Astrocyte (in vitro differentiated cells and primary cell): ENCODE results near the gene ZNRF1. TPM values are rescaled to one million over a fixed set of nuclear protein-coding genes. Genes with fewer than 3 reads are reported as not detected.

Source experiments
- DNase-seq: peaks from one replicate; pipeline ENCODE4 v3.0.0-alpha.2; 2010; ENCODE audit warnings: low read depth
- FAIRE-seq: peaks from 2 replicates; lab custom pipeline; 2011; peaks lifted over from hg19 to GRCh38; lab: Jason Lieb, UNC
- H2AFZ ChIP-seq: 2 replicates; pipeline ENCODE4 v1.6.0; 2012; ENCODE audit warnings: low read depth, low read length, inconsistent platforms
- H3K27ac ChIP-seq: 2 replicates; pipeline ENCODE4 v1.5.1; 2011; ENCODE audit warnings: low read depth, low read length, inconsistent platforms
- H3K27me3 ChIP-seq: 2 replicates; pipeline ENCODE4 v1.6.0; 2011; ENCODE audit warnings: low read length, inconsistent platforms; ENCODE audit not compliant: insufficient read depth
- H3K36me3 ChIP-seq: 2 replicates; pipeline ENCODE4 v1.5.1; 2011; ENCODE audit warnings: low read length, inconsistent platforms; ENCODE audit not compliant: insufficient read depth
- H3K4me1 ChIP-seq: 2 replicates; pipeline ENCODE4 v1.5.1; 2011; ENCODE audit warnings: low read length, inconsistent platforms; ENCODE audit not compliant: insufficient read depth
- H3K4me2 ChIP-seq: 2 replicates; pipeline ENCODE4 v1.6.0; 2012; ENCODE audit warnings: low read length, inconsistent platforms
- H3K4me3 ChIP-seq: 2 replicates; pipeline ENCODE4 v1.5.1; 2011; ENCODE audit warnings: low read depth, mild to moderate bottlenecking, low read length, inconsistent platforms; ENCODE audit not compliant: insufficient read depth
- H3K79me2 ChIP-seq: 2 replicates; pipeline ENCODE4 v1.6.0; 2012; ENCODE audit warnings: mild to moderate bottlenecking, low read length, inconsistent platforms; ENCODE audit not compliant: insufficient read depth
- H3K9ac ChIP-seq: 2 replicates; pipeline ENCODE4 v1.6.0; 2012; ENCODE audit warnings: mild to moderate bottlenecking, low read length, inconsistent platforms
- H3K9me3 ChIP-seq: 2 replicates; pipeline ENCODE4 v1.5.1; 2012; ENCODE audit warnings: low read depth, mild to moderate bottlenecking, low read length, inconsistent platforms; ENCODE audit not compliant: insufficient read depth
- H4K20me1 ChIP-seq: 2 replicates; pipeline ENCODE4 v1.6.0; 2012; ENCODE audit warnings: low read length, inconsistent platforms; ENCODE audit not compliant: insufficient read depth
- H3K27ac Mint-ChIP-seq: one replicate; pipeline ENCODE4 v1.8.0; 2021; ENCODE audit warnings: mild to moderate bottlenecking, mixed read lengths; ENCODE audit not compliant: unreplicated experiment
- H3K27me3 Mint-ChIP-seq: one replicate; pipeline ENCODE4 v1.8.0; 2021; ENCODE audit warnings: low read depth, mixed read lengths; ENCODE audit not compliant: unreplicated experiment
- H3K36me3 Mint-ChIP-seq: one replicate; pipeline ENCODE4 v1.8.0; 2021; ENCODE audit warnings: low read depth, mixed read lengths; ENCODE audit not compliant: unreplicated experiment
- H3K4me1 Mint-ChIP-seq: one replicate; pipeline ENCODE4 v1.8.0; 2021; ENCODE audit warnings: low read depth, mixed read lengths; ENCODE audit not compliant: unreplicated experiment
- H3K4me3 Mint-ChIP-seq: one replicate; pipeline ENCODE4 v1.8.0; 2021; ENCODE audit warnings: mild to moderate bottlenecking, moderate library complexity, mixed read lengths; ENCODE audit not compliant: unreplicated experiment
- H3K9me3 Mint-ChIP-seq: one replicate; pipeline ENCODE4 v1.8.0; 2021; ENCODE audit warnings: mild to moderate bottlenecking, mixed read lengths; ENCODE audit not compliant: unreplicated experiment
- CTCF ChIP-seq: IDR thresholded peaks from 2 replicates; pipeline ENCODE4 v1.5.1; 2011; ENCODE audit warnings: low read depth, mild to moderate bottlenecking, inconsistent platforms, low read length, moderate library complexity; ENCODE audit not compliant: insufficient read depth
- EZH2 ChIP-seq: IDR thresholded peaks from 2 replicates; pipeline ENCODE4 v1.6.1; 2012; ENCODE audit warnings: mild to moderate bottlenecking, low read length, inconsistent platforms; ENCODE audit not compliant: insufficient read depth
- total RNA-seq: library from RNA; stranded (reverse); gene quantifications from 2 replicates; pipeline ENCODE4 v1.2.1, GENCODE V29; 2021

The ZNRF1 gene
- total RNA-seq, 1 donor from 2014 or later: 21.9 TPM

- H3K4me1 Mint-ChIP-seq: no peaks in the 10 kb centered on the region
- Histone ChIP-seq H3K79me2 (no peaks in the 10 kb centered on the region), H3K4me2 (peak overlapping the region; percentile 67), H3K36me3 (no peaks in the 10 kb centered on the region), H3K9ac (no peak overlapping the region), H3K9me3 (peaks cover 1% of the 10 kb centered on the region), H4K20me1 (peaks cover 5% of the 10 kb centered on the region), H3K27me3 (no peaks in the 10 kb centered on the region), H3K27ac (no peak overlapping the region), H2AFZ (no peak overlapping the region), H3K4me3 (no peak overlapping the region), H3K4me1 (no peaks in the 10 kb centered on the region)
- H3K27me3 Mint-ChIP-seq: peaks cover 40% of the 10 kb centered on the region
- no peak overlapping the region for H3K4me3 Mint-ChIP-seq
- FAIRE-seq: no peak
- peaks cover 23% of the 10 kb centered on the region for H3K9me3 Mint-ChIP-seq
- H3K27ac Mint-ChIP-seq: no peak overlapping the region
- H3K36me3 Mint-ChIP-seq: no peaks in the 10 kb centered on the region
- DNase-seq: no peak
- TF ChIP-seq EZH2 (no peak), CTCF (no peak)
These were observed 118.1 kb downstream of the ZNRF1 start for GRCh38 chr16:75116911-75117245.

GRCh38 chr16:75118943-75119539 lies 120.2 kb downstream of the ZNRF1 start:
- peaks cover 30% of the 10 kb centered on the region for H3K9me3 Mint-ChIP-seq
- no peaks in the 10 kb centered on the region for H3K79me2 ChIP-seq
- H3K27ac ChIP-seq: no peak overlapping the region
- H3K36me3 ChIP-seq: no peaks in the 10 kb centered on the region
- peaks cover 35% of the 10 kb centered on the region for H3K27me3 Mint-ChIP-seq
- no peak for TF ChIP-seq EZH2
- TF ChIP-seq CTCF: no peak
- no peaks in the 10 kb centered on the region for H3K4me1 ChIP-seq
- H3K27me3 ChIP-seq: no peaks in the 10 kb centered on the region
- DNase-seq (no peak), FAIRE-seq (no peak)
- H3K9me3 ChIP-seq: peaks cover 6% of the 10 kb centered on the region
- no peak overlapping the region for H3K4me2 ChIP-seq
- H3K9ac ChIP-seq: no peak overlapping the region
- H4K20me1 ChIP-seq: no peaks in the 10 kb centered on the region
- no peaks in the 10 kb centered on the region for H3K4me1 Mint-ChIP-seq
- H3K27ac Mint-ChIP-seq: no peak overlapping the region
- no peak overlapping the region for H3K4me3 Mint-ChIP-seq
- H3K4me3 ChIP-seq: no peak overlapping the region
- H3K36me3 Mint-ChIP-seq: no peaks in the 10 kb centered on the region
- no peak overlapping the region for H2AFZ ChIP-seq

GRCh38 chr16:75120253-75120652 lies 121.4 kb downstream of the ZNRF1 start:
- no peak overlapping the region for H2AFZ ChIP-seq
- H3K4me1 Mint-ChIP-seq: no peaks in the 10 kb centered on the region

More at GRCh38 chr16:75120253-75120652, 121.4 kb downstream of the ZNRF1 start:
- TF ChIP-seq EZH2 (no peak), CTCF (no peak)
- peaks cover 6% of the 10 kb centered on the region for H3K9me3 ChIP-seq
- no peaks in the 10 kb centered on the region for H3K4me1 ChIP-seq
- no peaks in the 10 kb centered on the region for H4K20me1 ChIP-seq
- H3K79me2 ChIP-seq: no peaks in the 10 kb centered on the region
- H3K9ac ChIP-seq: no peak overlapping the region
- H3K27me3 ChIP-seq: no peaks in the 10 kb centered on the region
- H3K4me3 Mint-ChIP-seq: no peak overlapping the region
- H3K4me3 ChIP-seq: no peak overlapping the region
- no peaks in the 10 kb centered on the region for H3K36me3 Mint-ChIP-seq
- H3K36me3 ChIP-seq: no peaks in the 10 kb centered on the region
- no peak for FAIRE-seq
- H3K27me3 Mint-ChIP-seq: peaks cover 35% of the 10 kb centered on the region
- H3K27ac Mint-ChIP-seq: no peak overlapping the region
- no peak overlapping the region for H3K27ac ChIP-seq
- no peak for DNase-seq
- no peak overlapping the region for H3K4me2 ChIP-seq
- peaks cover 30% of the 10 kb centered on the region for H3K9me3 Mint-ChIP-seq
